ENCODE data around the gene TNNC2.

The TNNC2 gene

GRCh38 chr20:45857114-45857881, 30.2 kb upstream of the TNNC2 start, which contains the start of the genes ACOT8 and ZSWIM3:
Gene ACOT8, minus strand, starts transcription at chr20:45857392. Its CDS starts 77 bp downstream, at chr20:45857315.
Gene ZSWIM3, plus strand, starts transcription at chr20:45857614. Its CDS starts 212 bp downstream, at chr20:45857826.
- peak within 1 kb of the TSS; percentile 88 for H3K9ac ChIP-seq (ENCODE audit: low read length)
- H3K27me3 ChIP-seq (ENCODE audit: low read length), result no peaks in the 10 kb centered on the region

GRCh38 chr20:45853484-45853883, 26.4 kb upstream of the TNNC2 start:
- H3K4me3 ChIP-seq (ENCODE audit: insufficient read depth, low read length, poor library complexity, severe bottlenecking), result no peak overlapping the region
- peaks cover 19% of the 10 kb centered on the region for H3K79me2 ChIP-seq (ENCODE audit: insufficient read depth, low read length)
- no peaks in the 10 kb centered on the region for H3K9me2 ChIP-seq (replicated peaks; ENCODE audit: insufficient read depth, low read length)
- H4K20me1 ChIP-seq (ENCODE audit: low read depth, low read length), result no peaks in the 10 kb centered on the region
- no peak overlapping the region for H3K27ac ChIP-seq (ENCODE audit: low read depth, low read length)
- TF ChIP-seq CTCF (IDR thresholded peaks at IDR 0.05; ENCODE audit: insufficient read depth, low read length, poor library complexity, severe bottlenecking) (no peak), EZH2phosphoT487 (conservative IDR thresholded peaks at IDR 0.05; ENCODE audit: low read length) (no peak)
- H2AFZ ChIP-seq (ENCODE audit: low read depth, low read length, severe bottlenecking), result no peak overlapping the region
- no peaks in the 10 kb centered on the region for H3K9me3 ChIP-seq (ENCODE audit: insufficient read depth, low read length)
- H3K27me3 ChIP-seq (ENCODE audit: low read length), result no peaks in the 10 kb centered on the region
- H3K4me2 ChIP-seq (ENCODE audit: low read depth, low read length, poor library complexity, severe bottlenecking), result no peak overlapping the region
- no peak overlapping the region for H3K9ac ChIP-seq (ENCODE audit: low read length)
- H3F3A ChIP-seq (ENCODE audit: insufficient read depth), result no peaks in the 10 kb centered on the region
- H3K36me3 ChIP-seq (ENCODE audit: low read length), result no peaks in the 10 kb centered on the region

More at GRCh38 chr20:45857114-45857881, 30.2 kb upstream of the TNNC2 start, which contains the start of the genes ACOT8 and ZSWIM3:
- H2AFZ ChIP-seq (ENCODE audit: low read depth, low read length, severe bottlenecking), result peak within 1 kb of the TSS; percentile 79
- no peaks in the 10 kb centered on the region for H3F3A ChIP-seq (ENCODE audit: insufficient read depth)
- H3K9me2 ChIP-seq (replicated peaks; ENCODE audit: insufficient read depth, low read length), result no peaks in the 10 kb centered on the region
- peak within 1 kb of the TSS; percentile 95 for H3K4me3 ChIP-seq (ENCODE audit: insufficient read depth, low read length, poor library complexity, severe bottlenecking)
- no peaks in the 10 kb centered on the region for H4K20me1 ChIP-seq (ENCODE audit: low read depth, low read length)
- TF ChIP-seq CTCF (IDR thresholded peaks at IDR 0.05; ENCODE audit: insufficient read depth, low read length, poor library complexity, severe bottlenecking) (no peak), EZH2phosphoT487 (conservative IDR thresholded peaks at IDR 0.05; ENCODE audit: low read length) (no peak)
- peak within 1 kb of the TSS; percentile 65 for H3K27ac ChIP-seq (ENCODE audit: low read depth, low read length)
- no peaks in the 10 kb centered on the region for H3K9me3 ChIP-seq (ENCODE audit: insufficient read depth, low read length)
- peak within 1 kb of the TSS; percentile 84 for H3K4me2 ChIP-seq (ENCODE audit: low read depth, low read length, poor library complexity, severe bottlenecking)
- H3K36me3 ChIP-seq (ENCODE audit: low read length), result no peaks in the 10 kb centered on the region
- H3K79me2 ChIP-seq (ENCODE audit: insufficient read depth, low read length), result peaks cover 19% of the 10 kb centered on the region

GRCh38 chr20:45852326-45852725, 25.2 kb upstream of the TNNC2 start:
- Histone ChIP-seq H3K79me2 (ENCODE audit: insufficient read depth, low read length) (peaks cover 19% of the 10 kb centered on the region), H3K9me2 (replicated peaks; ENCODE audit: insufficient read depth, low read length) (no peaks in the 10 kb centered on the region), H3K9me3 (ENCODE audit: insufficient read depth, low read length) (no peaks in the 10 kb centered on the region), H3K9ac (ENCODE audit: low read length) (no peak overlapping the region), H3K27ac (ENCODE audit: low read depth, low read length) (no peak overlapping the region), H3K27me3 (ENCODE audit: low read length) (no peaks in the 10 kb centered on the region), H3K4me3 (ENCODE audit: insufficient read depth, low read length, poor library complexity, severe bottlenecking) (no peak overlapping the region), H2AFZ (ENCODE audit: low read depth, low read length, severe bottlenecking) (no peak overlapping the region), H3F3A (ENCODE audit: insufficient read depth) (no peaks in the 10 kb centered on the region), H3K4me2 (ENCODE audit: low read depth, low read length, poor library complexity, severe bottlenecking) (no peak overlapping the region), H3K36me3 (ENCODE audit: low read length) (no peaks in the 10 kb centered on the region), H4K20me1 (ENCODE audit: low read depth, low read length) (no peaks in the 10 kb centered on the region)
- no peak for TF ChIP-seq CTCF (IDR thresholded peaks at IDR 0.05; ENCODE audit: insufficient read depth, low read length, poor library complexity, severe bottlenecking)
- no peak for TF ChIP-seq EZH2phosphoT487 (conservative IDR thresholded peaks at IDR 0.05; ENCODE audit: low read length)

Data from SU-DHL-6 (cell line).